IPS-18a (cell line): ENCODE data around the gene ZBED4.
"Not testable (repeated sequence)": the region's sequence is repeated elsewhere in the genome, so short reads cannot be mapped to it uniquely, and the experiment has no call there.

Experiments
- H3K27ac ChIP-seq: one replicate; pipeline ENCODE4 v1.5.1; 2013; ENCODE audit warnings: low read length
- H3K27me3 ChIP-seq: one replicate; pipeline ENCODE4 v1.6.1; 2013; ENCODE audit warnings: mild to moderate bottlenecking, low read length; ENCODE audit not compliant: control insufficient read depth, insufficient read depth
- H3K36me3 ChIP-seq: one replicate; pipeline ENCODE4 v1.6.1; 2013; ENCODE audit warnings: low read depth, low read length; ENCODE audit not compliant: control insufficient read depth
- H3K4me1 ChIP-seq: one replicate; pipeline ENCODE4 v1.6.1; 2013; ENCODE audit warnings: low read depth, low read length; ENCODE audit not compliant: control insufficient read depth
- H3K4me3 ChIP-seq: one replicate; pipeline ENCODE4 v1.5.1; 2013; ENCODE audit warnings: low read length
- H3K9ac ChIP-seq: one replicate; pipeline ENCODE4 v1.6.1; 2013; ENCODE audit warnings: mild to moderate bottlenecking, low read length, moderate library complexity
- H3K9me3 ChIP-seq: one replicate; pipeline ENCODE4 v1.6.1; 2013; ENCODE audit warnings: low read depth, low read length; ENCODE audit not compliant: control insufficient read depth

The ZBED4 gene

DNA sequence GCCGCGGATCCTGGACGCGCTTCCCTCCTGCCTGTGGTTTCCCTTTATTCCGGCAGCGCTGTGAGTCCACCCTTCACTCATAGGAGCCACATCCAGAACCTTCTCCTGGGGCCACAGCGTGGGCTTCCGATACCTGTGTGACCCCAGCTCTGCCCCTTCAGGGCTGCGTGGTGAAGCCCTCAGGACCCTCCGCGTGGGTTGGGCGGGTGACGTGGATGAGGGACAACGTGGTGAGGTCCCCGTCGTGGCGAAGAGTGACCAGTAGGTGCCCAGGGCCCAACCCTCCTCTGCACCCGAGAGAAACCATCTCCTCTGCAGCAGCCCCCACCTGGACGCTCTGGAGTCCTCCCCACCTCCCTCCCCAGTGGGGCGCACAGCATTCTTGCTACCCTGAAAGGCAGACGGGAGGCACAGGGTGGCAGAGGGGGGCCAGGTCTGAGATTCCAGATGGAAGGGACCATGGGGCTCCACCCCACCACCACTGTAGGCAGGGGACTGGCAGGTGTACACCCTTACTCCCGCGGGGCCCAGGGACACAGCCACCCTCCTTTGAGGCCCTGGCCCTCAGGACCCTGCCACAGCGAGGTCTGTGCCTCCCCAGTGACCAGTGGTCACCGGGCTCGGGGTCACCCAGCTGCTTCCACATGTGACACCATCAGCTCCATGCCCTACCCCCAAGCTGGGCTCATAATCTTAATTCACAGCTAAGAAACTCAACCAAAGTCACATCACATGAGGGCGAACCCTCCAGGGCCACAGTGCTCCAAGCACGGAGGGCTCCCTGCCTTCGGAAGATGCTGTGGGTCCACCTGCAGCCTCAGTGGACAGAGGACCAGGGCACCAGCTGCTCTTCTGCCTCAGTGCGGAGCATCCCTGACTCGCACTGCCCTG, 3.4 kb upstream of the ZBED4 start:
- peak overlapping the region; percentile 44 for H3K4me3 ChIP-seq
- peaks cover 7% of the 10 kb centered on the region for H3K4me1 ChIP-seq
- H3K27ac ChIP-seq: no peak overlapping the region
- H3K36me3 ChIP-seq: no peaks in the 10 kb centered on the region
- H3K9me3 ChIP-seq: no peaks in the 10 kb centered on the region
- no peak overlapping the region for H3K9ac ChIP-seq
- H3K27me3 ChIP-seq: peaks cover 79% of the 10 kb centered on the region

DNA sequence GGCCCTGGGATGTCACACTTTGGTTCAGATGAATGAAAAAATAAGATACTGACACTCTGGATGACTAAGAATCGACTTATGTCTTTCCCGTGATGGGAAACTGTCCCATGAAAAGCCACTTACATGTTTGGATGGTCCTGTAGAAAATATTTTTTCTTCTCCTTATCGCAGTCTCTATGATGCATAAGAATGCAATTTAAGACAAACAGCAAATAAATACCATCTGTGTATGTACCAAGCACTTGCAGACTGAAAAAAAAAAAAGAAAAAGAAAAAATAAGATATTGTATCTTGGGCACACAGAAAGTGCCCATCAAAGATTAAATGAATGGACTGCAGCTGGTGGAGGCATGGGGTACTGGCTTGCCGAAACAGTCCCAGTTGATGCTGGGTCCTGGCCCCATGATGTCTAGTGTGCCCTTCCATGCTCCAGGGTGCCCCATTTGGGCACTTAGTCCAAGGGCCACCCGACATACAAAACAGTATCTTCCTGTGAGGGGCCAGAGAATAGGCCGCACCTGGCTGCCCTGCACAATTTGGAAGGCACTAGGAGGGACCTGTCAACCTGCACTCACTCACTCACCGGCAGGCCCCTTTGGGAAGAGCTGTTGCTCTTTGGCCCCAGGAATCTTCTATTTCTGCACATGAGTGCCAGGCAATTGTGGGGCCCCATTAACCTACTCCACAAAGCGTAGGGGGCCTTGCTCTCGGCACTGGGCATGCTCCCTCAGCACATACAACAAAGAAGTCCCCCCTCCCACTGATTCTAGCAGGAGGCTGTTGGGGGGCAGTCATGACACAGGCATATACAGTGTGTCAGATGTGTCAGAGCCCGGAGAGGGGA, 2.5 kb upstream of the ZBED4 start:
- Histone ChIP-seq H3K4me3 (no peak overlapping the region), H3K4me1 (peaks cover 11% of the 10 kb centered on the region), H3K36me3 (no peaks in the 10 kb centered on the region), H3K9ac (no peak overlapping the region), H3K9me3 (no peaks in the 10 kb centered on the region), H3K27ac (no peak overlapping the region), H3K27me3 (peaks cover 69% of the 10 kb centered on the region)

DNA sequence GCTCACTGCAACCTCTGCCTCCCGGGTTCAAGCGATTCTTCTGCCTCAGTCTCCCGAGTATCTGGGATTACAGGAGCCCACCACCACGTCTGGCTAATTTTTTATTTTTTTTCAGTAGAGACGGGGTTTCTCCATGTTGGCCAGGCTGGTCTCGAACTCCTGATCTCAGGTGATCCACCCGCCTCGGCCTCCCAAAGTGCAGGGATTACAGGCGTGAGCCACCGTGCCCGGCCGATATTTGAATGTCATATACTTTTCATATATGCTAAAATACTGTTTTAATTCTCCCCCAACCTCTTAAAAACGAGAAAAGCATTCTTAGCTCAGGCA, 1.1 kb upstream of the ZBED4 start:
- H3K27me3 ChIP-seq: peaks cover 56% of the 10 kb centered on the region
- H3K4me1 ChIP-seq: peaks cover 11% of the 10 kb centered on the region
- H3K4me3 ChIP-seq: peak overlapping the region; percentile 63
- not testable (repeated sequence) for H3K27ac ChIP-seq, H3K36me3 ChIP-seq, H3K9me3 ChIP-seq, H3K9ac ChIP-seq

DNA sequence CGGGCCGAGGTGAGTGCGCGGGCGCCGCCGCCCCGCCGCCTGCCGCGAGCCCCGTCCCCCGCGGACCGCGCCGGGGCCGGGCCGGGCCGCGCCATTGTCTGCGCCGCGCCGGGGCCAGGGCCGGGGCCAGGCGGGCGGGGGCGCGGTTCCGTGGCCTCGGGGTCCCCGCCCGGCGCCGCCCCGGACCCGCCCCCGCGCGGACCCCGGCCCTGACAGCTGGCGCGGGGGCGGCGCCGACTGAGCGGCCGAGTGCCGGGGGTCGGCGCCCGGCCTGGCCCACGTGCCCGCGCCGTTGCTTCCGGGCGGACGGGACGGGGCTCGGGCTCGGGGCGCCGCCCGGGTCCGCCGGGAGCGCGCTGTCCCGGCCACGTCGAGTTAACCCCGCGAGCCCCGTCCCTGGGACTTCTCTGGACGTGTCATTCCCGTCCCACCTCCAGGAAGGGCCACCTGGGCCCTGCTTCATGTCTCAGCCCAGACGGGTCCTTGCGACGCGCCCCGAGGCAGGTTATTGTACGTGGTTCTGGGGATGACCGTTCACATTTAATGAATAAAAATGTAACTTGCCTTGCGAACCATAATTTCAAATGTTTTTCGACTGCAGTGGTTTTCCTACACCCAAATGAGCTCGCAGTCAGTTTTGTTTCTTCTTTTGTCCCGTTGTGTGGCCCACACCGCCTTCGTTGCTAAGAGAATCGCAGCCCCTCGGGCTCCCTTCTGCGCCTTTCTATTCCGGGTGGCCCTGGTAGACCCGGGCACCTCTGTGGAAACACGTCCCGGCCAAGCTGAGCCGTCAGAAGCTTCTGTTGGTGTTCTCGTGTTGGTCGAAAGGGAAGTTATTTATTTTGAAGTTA, 562 bp downstream of the ZBED4 start:
- Histone ChIP-seq H3K27me3 (peaks cover 39% of the 10 kb centered on the region), H3K27ac (no peak overlapping the region), H3K9me3 (no peaks in the 10 kb centered on the region), H3K4me3 (peak overlapping the region; percentile 90), H3K36me3 (no peaks in the 10 kb centered on the region), H3K4me1 (peaks cover 11% of the 10 kb centered on the region), H3K9ac (peak overlapping the region; percentile 74)

DNA sequence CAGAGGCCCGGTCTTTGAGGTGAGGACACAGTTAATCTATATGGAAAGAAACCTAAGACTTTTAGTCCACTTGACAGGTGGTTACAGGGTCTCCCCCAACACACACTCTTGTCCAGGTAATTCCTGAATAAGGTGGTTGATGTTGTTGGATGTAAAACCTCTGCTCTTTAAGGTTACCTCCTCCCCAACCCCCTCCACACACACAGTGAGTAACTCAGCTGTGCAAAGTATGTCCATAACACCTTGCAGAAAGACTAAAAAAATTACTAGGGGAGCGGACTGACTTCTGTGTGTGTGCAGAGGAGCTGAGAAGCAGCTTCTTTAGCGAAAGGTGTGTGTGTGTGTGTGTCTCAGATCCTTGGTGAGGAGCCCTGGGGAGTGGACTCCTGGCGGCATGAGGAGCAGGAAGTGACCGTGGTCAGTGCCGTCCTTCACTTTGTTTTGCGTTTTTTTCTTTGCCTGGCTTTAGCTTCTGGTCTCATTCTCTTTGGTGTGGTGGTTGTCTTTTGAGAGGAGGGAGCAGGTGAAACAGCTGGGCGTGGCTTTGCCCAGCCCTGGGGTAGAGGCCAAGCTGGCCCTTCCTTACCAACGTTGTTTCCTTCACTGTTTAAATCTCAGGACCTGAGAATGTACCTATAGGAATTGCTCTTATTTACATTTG, 1.7 kb downstream of the ZBED4 start:
- H3K9ac ChIP-seq: no peak overlapping the region

DNA sequence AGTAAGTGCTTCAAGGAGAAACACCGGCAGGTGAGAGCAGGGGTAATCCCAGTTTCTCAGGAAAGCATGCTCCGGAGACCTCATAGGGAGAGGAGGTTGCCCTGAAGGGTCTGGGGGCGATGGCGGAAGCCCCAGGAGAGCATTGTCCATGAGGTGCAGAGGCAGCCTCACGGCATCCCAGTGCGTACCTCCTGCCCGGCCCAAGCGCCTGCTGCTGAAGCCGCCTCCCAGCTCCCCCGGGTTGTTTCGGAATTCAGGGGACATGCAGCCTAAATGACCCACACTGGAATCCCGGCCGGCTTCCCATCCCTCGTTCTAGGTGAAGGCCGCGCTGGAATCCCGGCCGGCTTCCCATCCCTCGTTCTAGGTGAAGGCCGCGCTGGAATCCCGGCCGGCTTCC, 2.7 kb downstream of the ZBED4 start:
- H3K27me3 ChIP-seq: peaks cover 18% of the 10 kb centered on the region
- H3K36me3 ChIP-seq: no peaks in the 10 kb centered on the region
- no peak overlapping the region for H3K27ac ChIP-seq
- H3K4me3 ChIP-seq: no peak overlapping the region
- peaks cover 11% of the 10 kb centered on the region for H3K4me1 ChIP-seq
- H3K9ac ChIP-seq: no peak overlapping the region
- H3K9me3 ChIP-seq: no peaks in the 10 kb centered on the region

More for the DNA sequence above, 1.7 kb downstream of the ZBED4 start:
- peaks cover 27% of the 10 kb centered on the region for H3K27me3 ChIP-seq
- no peaks in the 10 kb centered on the region for H3K36me3 ChIP-seq
- H3K4me3 ChIP-seq: peak overlapping the region; percentile 90
- no peak overlapping the region for H3K27ac ChIP-seq
- H3K9me3 ChIP-seq: no peaks in the 10 kb centered on the region
- H3K4me1 ChIP-seq: peaks cover 11% of the 10 kb centered on the region

DNA sequence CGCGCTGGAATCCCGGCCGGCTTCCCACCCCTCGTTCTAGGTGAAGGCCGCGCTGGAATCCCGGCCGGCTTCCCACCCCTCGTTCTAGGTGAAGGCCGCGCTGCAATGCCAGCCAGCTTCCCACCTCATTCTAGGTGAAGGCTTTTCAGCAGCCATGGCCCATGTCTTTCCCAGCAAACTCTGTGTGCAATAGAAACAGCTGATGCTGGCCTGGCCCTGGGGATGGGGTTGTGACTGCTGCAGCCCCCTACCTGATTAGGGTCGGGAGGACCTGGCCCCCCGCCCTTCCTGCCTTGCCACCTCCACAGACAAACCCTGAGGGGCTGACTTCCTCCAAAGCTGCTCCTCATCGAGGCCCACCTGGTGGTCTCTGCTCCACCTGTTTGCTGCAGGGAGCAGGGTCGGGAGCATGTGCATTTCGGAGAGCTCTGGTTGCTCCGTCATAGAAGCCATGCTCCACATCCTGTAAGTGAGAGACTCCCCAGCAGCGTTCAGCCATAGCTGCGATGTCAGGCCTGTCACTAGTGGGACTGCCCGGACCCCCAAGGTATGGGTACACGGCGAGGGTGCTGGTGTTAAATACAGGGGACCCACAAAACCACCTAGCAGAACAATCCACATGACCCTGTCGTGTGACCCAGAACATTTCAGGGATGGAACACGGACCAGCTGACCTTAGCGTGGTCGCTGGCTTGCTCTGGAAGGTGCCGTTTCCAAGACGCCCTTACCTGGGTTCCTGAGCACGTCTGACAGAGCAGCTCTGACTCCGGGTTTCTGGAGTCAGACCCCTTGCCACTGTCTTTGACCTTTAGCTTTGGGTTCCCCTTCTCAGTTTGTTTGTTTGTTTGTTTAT, 3.3 kb downstream of the ZBED4 start:
- Histone ChIP-seq H3K27ac (no peak overlapping the region), H3K9me3 (no peaks in the 10 kb centered on the region), H3K4me1 (peaks cover 11% of the 10 kb centered on the region), H3K36me3 (no peaks in the 10 kb centered on the region), H3K27me3 (peaks cover 11% of the 10 kb centered on the region), H3K4me3 (no peak overlapping the region), H3K9ac (no peak overlapping the region)

DNA sequence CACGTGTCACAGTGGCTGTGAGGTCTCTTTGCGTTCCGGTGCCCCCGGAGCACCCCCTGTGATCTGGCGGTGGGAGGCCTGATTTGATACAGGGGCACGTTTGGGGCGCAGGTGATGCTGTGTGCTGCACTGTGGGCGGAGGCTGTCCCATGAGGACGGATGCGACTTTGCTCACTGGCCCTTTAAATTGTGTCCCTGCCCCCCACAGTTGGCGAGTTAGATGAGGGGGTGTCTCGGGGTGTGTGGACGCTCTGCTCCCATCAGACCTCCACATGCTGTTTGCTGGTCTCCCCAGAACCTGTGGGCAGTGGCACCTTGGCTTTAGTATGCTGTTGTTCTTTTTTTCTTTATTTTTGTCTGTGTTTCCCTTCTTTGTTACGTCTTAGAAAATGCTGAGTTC, 5.2 kb downstream of the ZBED4 start:
- no peak overlapping the region for H3K27ac ChIP-seq
- H3K9me3 ChIP-seq: no peaks in the 10 kb centered on the region
- H3K4me3 ChIP-seq: no peak overlapping the region
- no peak overlapping the region for H3K9ac ChIP-seq
- H3K27me3 ChIP-seq: no peaks in the 10 kb centered on the region
- H3K4me1 ChIP-seq: peaks cover 11% of the 10 kb centered on the region
- no peaks in the 10 kb centered on the region for H3K36me3 ChIP-seq

DNA sequence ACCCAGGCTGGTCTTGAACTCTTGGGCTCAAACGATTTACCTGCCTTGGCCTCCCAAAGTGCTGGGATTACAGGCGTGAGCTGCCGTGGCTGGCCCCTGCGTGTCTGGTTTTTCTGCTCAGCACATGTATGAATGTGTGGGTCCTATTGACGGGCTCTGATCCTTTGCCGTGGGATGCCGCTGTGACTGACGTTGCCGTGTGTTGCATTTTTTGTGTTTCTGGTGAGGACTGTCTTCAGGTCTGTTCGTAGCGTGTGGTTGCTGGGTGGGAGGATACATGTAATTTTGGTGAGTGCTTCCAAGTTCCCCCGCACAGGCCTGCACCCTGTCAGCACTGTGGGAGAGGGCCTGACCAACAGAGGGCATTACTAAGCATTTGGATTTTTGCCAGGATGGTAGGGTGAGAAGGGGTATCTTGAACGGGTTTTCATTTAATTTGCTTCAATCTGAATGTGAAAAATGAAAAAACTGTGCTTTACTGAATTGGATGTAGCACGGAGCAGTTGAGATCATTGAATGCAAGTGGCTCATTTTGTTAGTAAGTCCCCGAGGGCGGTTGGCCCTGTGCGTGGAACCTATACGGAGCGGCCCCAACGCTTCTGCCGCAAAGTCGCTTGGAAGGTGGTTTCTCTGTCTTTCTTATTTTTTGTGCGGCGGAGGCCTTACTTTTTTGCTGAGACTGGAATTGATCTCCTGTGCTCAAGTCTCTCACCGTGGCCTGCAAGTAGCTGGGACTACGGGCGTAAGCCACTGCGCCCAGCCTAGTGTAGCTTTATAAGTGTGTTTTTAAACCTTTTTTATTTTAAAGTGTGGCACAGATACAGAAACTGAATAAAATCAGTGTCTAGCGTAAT, 8.2 kb downstream of the ZBED4 start:
- Histone ChIP-seq H3K4me3 (no peak overlapping the region), H3K9ac (no peak overlapping the region), H3K36me3 (no peaks in the 10 kb centered on the region), H3K27me3 (no peaks in the 10 kb centered on the region), H3K27ac (no peak overlapping the region), H3K4me1 (peaks cover 5% of the 10 kb centered on the region), H3K9me3 (no peaks in the 10 kb centered on the region)

DNA sequence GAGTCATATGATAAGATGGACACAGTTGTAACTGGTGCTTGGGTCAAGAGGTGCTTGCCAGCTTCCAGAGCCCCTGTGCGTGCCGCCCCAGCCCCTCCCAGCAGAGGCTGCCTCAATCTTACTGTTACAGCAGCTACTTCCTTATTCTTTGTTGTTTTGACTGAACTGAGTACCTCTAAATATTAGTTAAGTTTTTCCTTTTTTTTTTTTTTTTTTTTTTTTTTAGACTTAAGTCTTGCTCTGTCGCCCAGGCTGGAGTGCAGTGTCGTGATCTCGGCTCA, 8.8 kb downstream of the ZBED4 start:
- Histone ChIP-seq H3K4me1 (peaks cover 8% of the 10 kb centered on the region), H3K4me3 (no peak overlapping the region), H3K27ac (no peak overlapping the region), H3K27me3 (no peaks in the 10 kb centered on the region), H3K9ac (no peak overlapping the region), H3K36me3 (no peaks in the 10 kb centered on the region), H3K9me3 (no peaks in the 10 kb centered on the region)
